Smooth muscle cell (in vitro differentiated cells): ENCODE data around the gene PPP1R14B. TPM values are rescaled to one million over a fixed set of nuclear protein-coding genes. Genes with fewer than 3 reads are reported as not detected.

ENCODE experiments used
- DNase-seq: peaks from one replicate; lab custom pipeline; 2025; ENCODE audit not compliant: unreplicated experiment; lab: John Stamatoyannopoulos, UW
- H2AFZ ChIP-seq: fragments of 200-600 bp; sonication (generic); 2 replicates; pipeline ENCODE4 v1.6.0; 2016; ENCODE audit warnings: antibody characterized with exemption, low read depth, mild to moderate bottlenecking
- H3F3A ChIP-seq: fragments of 200-600 bp; sonication (generic); 2 replicates; pipeline ENCODE4 v1.6.0; 2017; ENCODE audit warnings: antibody characterized with exemption, low read depth
- H3K27ac ChIP-seq: fragments of 200-600 bp; sonication (generic); 2 replicates; pipeline ENCODE4 v1.5.1; 2016; ENCODE audit warnings: low read depth, mild to moderate bottlenecking
- H3K27me3 ChIP-seq: fragments of 200-600 bp; sonication (generic); 2 replicates; pipeline ENCODE4 v1.6.1; 2016; ENCODE audit warnings: low read depth, mild to moderate bottlenecking
- H3K36me3 ChIP-seq: fragments of 200-600 bp; sonication (generic); 2 replicates; pipeline ENCODE4 v1.5.1; 2016; ENCODE audit warnings: low read depth
- H3K4me1 ChIP-seq: fragments of 200-600 bp; sonication (generic); 2 replicates; pipeline ENCODE4 v1.5.1; 2016; ENCODE audit warnings: low read depth
- H3K4me2 ChIP-seq: fragments of 200-600 bp; sonication (generic); 2 replicates; pipeline ENCODE4 v1.6.0; 2016; ENCODE audit warnings: mild to moderate bottlenecking
- H3K4me3 ChIP-seq: fragments of 200-600 bp; sonication (generic); 2 replicates; pipeline ENCODE4 v1.5.1; 2016; ENCODE audit warnings: mild to moderate bottlenecking
- H3K79me2 ChIP-seq: fragments of 200-600 bp; sonication (generic); 2 replicates; pipeline ENCODE4 v1.6.0; 2016; ENCODE audit warnings: low read depth, mild to moderate bottlenecking
- H3K9ac ChIP-seq: fragments of 200-600 bp; sonication (generic); 2 replicates; pipeline ENCODE4 v1.6.0; 2016; ENCODE audit warnings: low read depth
- H3K9me3 ChIP-seq: fragments of 200-600 bp; sonication (generic); replicated peaks from 2 replicates; pipeline ENCODE4 v1.5.1; 2016; ENCODE audit warnings: low read depth
- H4K20me1 ChIP-seq: fragments of 200-600 bp; sonication (generic); 2 replicates; pipeline ENCODE4 v1.6.0; 2016; ENCODE audit warnings: low read depth
- CTCF ChIP-seq: fragments of 200-600 bp; sonication (generic); IDR thresholded peaks from 2 replicates; pipeline ENCODE4 v1.5.1; 2017; ENCODE audit warnings: borderline replicate concordance, mild to moderate bottlenecking, antibody characterized with exemption; ENCODE audit not compliant: insufficient read depth, poor library complexity, severe bottlenecking
- WGBS: methylation state at CpG from one replicate; pipeline ENCODE4 v1.1.7; 2016; ENCODE audit warnings: low lambda C conversion rate; 5-methylcytosine and 5-hydroxymethylcytosine counted together
- polyA plus RNA-seq: library from polyadenylated mRNA; unstranded; fragments of >200 nt; fragmentation: Nextera tagmentation; extraction: Ambion mirVana; gene quantifications from 2 replicates; pipeline ENCODE4 v1.2.1, GENCODE V29; 2016
- total RNA-seq: library from RNA; depleted of rRNA; stranded (reverse); fragments of >200 nt; gene quantifications from 2 replicates; pipeline ENCODE4 v1.2.3, GENCODE V29; 2014

PPP1R14B gene
- total and polyA plus RNA-seq, 2 experiments from 2014 or later = 242 to 530 TPM

- H3F3A ChIP-seq = no peaks in the 10 kb centered on the region
- no peaks in the 10 kb centered on the region for H3K36me3 ChIP-seq
- no peak for DNase-seq
- no peak overlapping the region for H3K9ac ChIP-seq
- no peaks in the 10 kb centered on the region for H3K4me1 ChIP-seq
- no peak overlapping the region for H2AFZ ChIP-seq
- no peaks in the 10 kb centered on the region for H3K27me3 ChIP-seq
- peaks cover 7% of the 10 kb centered on the region for H4K20me1 ChIP-seq
- no peaks in the 10 kb centered on the region for H3K79me2 ChIP-seq
- H3K4me2 ChIP-seq = no peak overlapping the region
- TF ChIP-seq CTCF = no peak
- no peak overlapping the region for H3K4me3 ChIP-seq
- H3K9me3 ChIP-seq = no peaks in the 10 kb centered on the region
- 96% methylated on average over 4 of the region's 4 CpGs for WGBS
- no peak overlapping the region for H3K27ac ChIP-seq
These were observed 12.9 kb upstream of the PPP1R14B start for GRCh38 chr11:64259533-64260067.

GRCh38 chr11:64258946-64259532 lies 12.3 kb upstream of the PPP1R14B start:
- Histone ChIP-seq H3K9ac (no peak overlapping the region), H3K4me2 (no peak overlapping the region), H3K36me3 (no peaks in the 10 kb centered on the region), H3K4me1 (no peaks in the 10 kb centered on the region), H2AFZ (no peak overlapping the region), H3K79me2 (no peaks in the 10 kb centered on the region), H3F3A (no peaks in the 10 kb centered on the region), H3K27me3 (no peaks in the 10 kb centered on the region), H3K9me3 (no peaks in the 10 kb centered on the region), H3K4me3 (no peak overlapping the region), H4K20me1 (peaks cover 13% of the 10 kb centered on the region), H3K27ac (no peak overlapping the region)
- no peak for DNase-seq
- whole genome bisulfite sequencing = 96% methylated on average over 30 of the region's 32 CpGs
- TF ChIP-seq CTCF = no peak

GRCh38 chr11:64258356-64258755 lies 11.6 kb upstream of the PPP1R14B start:
- no peaks in the 10 kb centered on the region for H3K36me3 ChIP-seq
- H3K4me2 ChIP-seq = no peak overlapping the region
- no peaks in the 10 kb centered on the region for H3F3A ChIP-seq
- no peak for DNase-seq
- no peaks in the 10 kb centered on the region for H3K79me2 ChIP-seq
- H2AFZ ChIP-seq = no peak overlapping the region
- no peak overlapping the region for H3K9ac ChIP-seq
- no peaks in the 10 kb centered on the region for H3K4me1 ChIP-seq
- H3K9me3 ChIP-seq = no peaks in the 10 kb centered on the region
- H4K20me1 ChIP-seq = peaks cover 20% of the 10 kb centered on the region
- H3K4me3 ChIP-seq = no peak overlapping the region
- TF ChIP-seq CTCF = no peak
- H3K27me3 ChIP-seq = no peaks in the 10 kb centered on the region
- H3K27ac ChIP-seq = no peak overlapping the region
- WGBS = 92% methylated on average over 21 of the region's 24 CpGs

GRCh38 chr11:64256300-64256699 lies 9.6 kb upstream of the PPP1R14B start:
- no peak overlapping the region for H3K4me2 ChIP-seq
- no peak overlapping the region for H3K4me3 ChIP-seq
- H3K27me3 ChIP-seq = no peaks in the 10 kb centered on the region
- DNase-seq = no peak
- peaks cover 8% of the 10 kb centered on the region for H3K79me2 ChIP-seq
- no peak overlapping the region for H2AFZ ChIP-seq
- 96% methylated on average over 15 of the region's 15 CpGs for WGBS
- no peak overlapping the region for H3K27ac ChIP-seq
- H3K9me3 ChIP-seq = no peaks in the 10 kb centered on the region
- no peak for TF ChIP-seq CTCF
- H3F3A ChIP-seq = no peaks in the 10 kb centered on the region
- H3K4me1 ChIP-seq = no peaks in the 10 kb centered on the region
- H3K9ac ChIP-seq = no peak overlapping the region
- peaks cover 30% of the 10 kb centered on the region for H4K20me1 ChIP-seq
- H3K36me3 ChIP-seq = no peaks in the 10 kb centered on the region
